Measurements from ENCODE around the gene RAB11FIP5. TPM values are rescaled to one million over a fixed set of nuclear protein-coding genes. Genes with fewer than 3 reads are reported as not detected.
"Not testable (repeated sequence)": the region's sequence is repeated elsewhere in the genome, so short reads cannot be mapped to it uniquely, and the experiment has no call there.

Gene RAB11FIP5
- total and polyA plus RNA-seq, 9 donors: 16.1 to 57.3 (median 25.0) TPM

DNA sequence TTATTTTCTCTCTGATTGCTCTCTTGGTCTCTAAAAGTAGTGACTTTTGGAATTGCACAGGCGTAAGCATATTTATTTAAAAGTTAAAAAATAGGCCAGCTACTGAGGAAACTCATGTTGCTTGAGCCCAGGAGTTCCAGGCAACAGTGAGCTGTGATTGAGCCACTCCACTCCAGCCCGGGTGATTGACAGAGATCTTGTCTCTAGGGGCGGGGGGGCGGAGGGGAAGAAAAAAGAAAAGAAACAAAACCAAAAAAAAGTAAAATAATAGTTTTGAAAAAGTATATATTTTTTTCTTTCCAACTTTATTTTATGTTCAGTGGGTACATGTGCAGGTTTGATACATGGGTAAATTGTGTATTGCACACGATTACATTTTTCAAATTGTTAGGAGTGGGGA lies 18.0 kb upstream of the RAB11FIP5 start:
- no peak overlapping the region for H3K4me3 ChIP-seq
- H3K27me3 ChIP-seq: no peaks in the 10 kb centered on the region
- H3K9me3 ChIP-seq: no peaks in the 10 kb centered on the region
- no peaks in the 10 kb centered on the region for H3K4me1 ChIP-seq (ENCODE audit: insufficient read depth)
- DNase-seq: no peak
- intact Hi-C loops (cut with DNase I): no loop called here
- H3K27ac ChIP-seq: no peak overlapping the region
- TF ChIP-seq EP300 (IDR thresholded peaks at IDR 0.05) (no peak), POLR2A (IDR thresholded peaks at IDR 0.05) (no peak), CTCF (IDR thresholded peaks at IDR 0.05) (no peak)
- H3K36me3 ChIP-seq: no peaks in the 10 kb centered on the region
- 70 to 73% (median 73%) methylated on average over 5 of the region's 5 CpGs for WGBS, 3 donors

DNA sequence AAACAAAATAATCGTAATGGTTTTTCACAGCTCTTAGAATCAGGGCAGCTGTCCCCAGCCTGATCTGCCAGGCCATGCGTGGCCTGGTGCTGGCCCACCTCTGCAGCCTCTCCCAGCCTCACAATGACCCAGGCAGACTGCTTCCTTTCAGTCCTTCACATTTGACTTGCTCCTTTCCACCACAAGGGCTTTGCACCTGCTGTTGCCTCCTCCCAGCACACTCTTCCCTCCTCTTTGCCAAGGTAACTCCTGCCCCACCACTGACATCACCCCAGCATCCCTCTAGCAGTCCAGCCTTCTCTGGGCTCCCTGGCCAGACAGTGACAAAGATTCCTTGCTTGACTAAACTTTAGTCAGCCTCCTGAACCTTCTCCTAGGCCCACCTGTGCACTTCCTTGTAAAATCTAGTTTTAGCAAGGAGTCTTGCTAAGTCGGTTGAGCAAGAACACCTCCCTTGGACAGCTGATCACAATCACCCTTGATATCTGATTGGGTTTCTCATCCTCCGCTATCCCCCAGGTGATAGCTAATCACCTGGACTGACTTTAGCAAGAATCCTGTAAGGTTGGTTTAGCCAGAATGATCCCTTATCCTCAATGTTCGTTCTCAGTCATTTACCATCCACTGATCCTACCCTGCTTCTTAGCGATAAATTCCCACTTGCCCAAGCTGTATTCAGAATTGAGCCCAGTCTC lies 16.2 kb upstream of the RAB11FIP5 start:
- Histone ChIP-seq H3K4me3 (no peak overlapping the region), H3K27ac (no peak overlapping the region), H3K9me3 (no peaks in the 10 kb centered on the region), H3K36me3 (no peaks in the 10 kb centered on the region), H3K4me1 (ENCODE audit: insufficient read depth) (no peaks in the 10 kb centered on the region), H3K27me3 (no peaks in the 10 kb centered on the region)
- no peak for DNase-seq
- intact Hi-C loops (cut with DNase I): no loop called here
- 77 to 88% (median 81%) methylated on average over 6 of the region's 6 CpGs for WGBS, 3 donors
- TF ChIP-seq EP300 (IDR thresholded peaks at IDR 0.05) (no peak), POLR2A (IDR thresholded peaks at IDR 0.05) (no peak), CTCF (IDR thresholded peaks at IDR 0.05) (no peak)

DNA sequence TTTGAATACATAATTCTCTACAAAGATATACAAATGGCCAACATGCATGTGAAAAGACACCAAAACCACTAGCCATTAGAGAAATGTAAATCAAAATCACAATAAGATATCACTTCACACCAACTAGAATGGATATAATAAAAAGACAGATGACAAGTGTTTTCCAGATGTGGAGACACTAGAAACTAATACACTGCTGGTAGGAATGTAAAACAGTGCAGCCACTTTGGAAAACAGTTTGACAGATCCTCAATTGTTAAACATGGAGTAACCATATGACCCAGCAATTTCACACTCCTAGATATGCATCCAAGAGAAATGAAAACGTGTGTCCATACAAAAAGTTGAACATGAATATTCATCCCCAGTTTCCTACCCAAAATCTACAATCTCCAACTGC lies 9.8 kb upstream of the RAB11FIP5 start:
- TF ChIP-seq CTCF (IDR thresholded peaks at IDR 0.05) (no peak), EP300 (IDR thresholded peaks at IDR 0.05) (no peak), POLR2A (IDR thresholded peaks at IDR 0.05) (no peak)
- Histone ChIP-seq H3K27me3 (no peaks in the 10 kb centered on the region), H3K27ac (no peak overlapping the region), H3K4me3 (no peak overlapping the region), H3K36me3 (no peaks in the 10 kb centered on the region), H3K4me1 (ENCODE audit: insufficient read depth) (no peaks in the 10 kb centered on the region), H3K9me3 (no peaks in the 10 kb centered on the region)
- 14 to 28% (median 23%) methylated on average over 1 of the region's 1 CpG for WGBS, 3 donors
- intact Hi-C loops (cut with DNase I): no loop called here
- no peak for DNase-seq

GRCh38 chr2:73119611-73120239 lies 7.0 kb upstream of the RAB11FIP5 start:
- intact Hi-C loops (cut with DNase I); H3K36me3 ChIP-seq; H3K4me1 ChIP-seq (ENCODE audit: insufficient read depth); H3K9me3 ChIP-seq; DNase-seq; H3K27me3 ChIP-seq; H3K27ac ChIP-seq; H3K4me3 ChIP-seq: not testable (repeated sequence)
- 44 to 59% (median 56%) methylated on average over 11 of the region's 11 CpGs for WGBS, 3 donors

DNA sequence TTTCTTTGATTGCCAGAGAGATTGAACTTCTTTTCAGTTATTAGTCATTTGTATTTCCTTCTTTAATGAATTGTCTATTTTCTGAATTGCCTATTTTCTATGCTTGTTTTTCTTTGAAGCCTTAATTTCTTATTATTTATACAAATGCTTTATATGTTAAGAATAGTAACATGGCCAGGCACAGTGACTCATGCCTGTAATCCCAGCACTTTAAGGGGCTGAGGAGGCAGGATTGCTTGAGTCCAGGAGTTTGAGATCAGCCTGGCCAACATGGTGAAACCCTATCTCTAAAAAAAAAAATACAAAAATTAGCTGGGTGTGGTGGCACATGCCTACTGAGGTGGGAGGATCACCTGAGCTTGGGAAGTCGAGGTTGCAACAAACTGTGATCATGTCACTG lies 4.7 kb upstream of the RAB11FIP5 start:
- no peaks in the 10 kb centered on the region for H3K27me3 ChIP-seq
- intact Hi-C loops (cut with DNase I): no loop called here
- 70 to 78% (median 73%) methylated on average over 1 of the region's 1 CpG for WGBS, 3 donors
- no peak overlapping the region for H3K27ac ChIP-seq
- no peaks in the 10 kb centered on the region for H3K9me3 ChIP-seq
- TF ChIP-seq EP300 (IDR thresholded peaks at IDR 0.05): no peak
- no peak for TF ChIP-seq CTCF (IDR thresholded peaks at IDR 0.05)
- no peak for TF ChIP-seq POLR2A (IDR thresholded peaks at IDR 0.05)
- H3K4me3 ChIP-seq: no peak overlapping the region
- no peak for DNase-seq
- H3K4me1 ChIP-seq (ENCODE audit: insufficient read depth): no peaks in the 10 kb centered on the region
- H3K36me3 ChIP-seq: no peaks in the 10 kb centered on the region
